RCC 7860 (cell line): ENCODE measurements around the gene FAM43A.

Source experiments
- DNase-seq: peaks from one replicate; pipeline ENCODE4 v3.0.0-alpha.2; 2015; ENCODE audit warnings: low spot score
- FAIRE-seq: peaks from 2 replicates; lab custom pipeline; 2012; peaks lifted over from hg19 to GRCh38; lab: Jason Lieb, UNC

Gene FAM43A

DNA sequence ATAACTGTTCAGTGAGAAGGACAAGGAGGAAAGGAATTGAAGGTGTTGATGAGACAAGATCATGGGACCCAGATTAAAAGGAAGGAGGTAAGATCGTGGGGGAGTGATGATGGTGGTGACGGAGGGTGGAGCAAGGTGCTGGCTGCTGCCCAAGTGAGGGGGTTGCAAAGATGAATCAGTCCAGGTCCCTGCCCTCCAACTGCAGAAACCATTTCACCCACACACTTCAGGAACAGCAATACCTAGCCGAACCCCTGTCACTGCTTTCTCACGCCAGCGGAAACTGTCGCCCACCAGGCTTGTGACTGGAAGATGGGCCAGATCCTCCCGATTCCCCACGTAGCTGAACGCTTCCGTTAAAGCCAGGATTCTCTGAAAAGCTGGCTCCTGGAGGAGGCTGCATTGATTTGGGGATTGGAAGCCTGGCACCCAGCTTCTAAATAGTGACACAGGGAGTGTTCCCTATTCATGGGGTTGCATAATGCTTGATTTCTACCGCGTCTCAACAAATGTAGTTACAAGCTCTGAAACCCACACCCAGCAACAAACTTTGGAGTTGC, 10.5 kb upstream of the FAM43A start:
- DNase-seq (no peak), FAIRE-seq (no peak)

GRCh38 chr3:194675680-194676079, 10.0 kb upstream of the FAM43A start:
- DNase-seq (no peak), FAIRE-seq (no peak)

DNA sequence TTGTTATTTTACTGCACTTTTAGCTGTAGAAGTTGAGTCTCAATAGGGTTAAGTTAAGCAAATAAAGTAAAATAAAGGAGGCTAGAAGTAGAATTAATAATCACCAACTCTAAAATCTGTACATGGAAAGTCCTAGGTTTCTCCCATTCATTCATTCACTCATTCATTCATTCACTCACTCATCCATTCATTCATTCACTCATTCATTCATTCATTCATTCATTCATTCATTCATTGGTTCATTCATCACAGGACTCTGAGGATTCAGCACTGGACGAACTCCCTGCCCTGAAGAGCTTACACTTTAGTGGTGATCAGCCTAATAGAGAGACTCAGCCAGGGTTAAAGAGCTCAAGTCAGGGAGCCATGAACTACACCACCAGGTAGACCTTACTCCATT, 9.2 kb upstream of the FAM43A start:
- FAIRE-seq: no peak
- no peak for DNase-seq

DNA sequence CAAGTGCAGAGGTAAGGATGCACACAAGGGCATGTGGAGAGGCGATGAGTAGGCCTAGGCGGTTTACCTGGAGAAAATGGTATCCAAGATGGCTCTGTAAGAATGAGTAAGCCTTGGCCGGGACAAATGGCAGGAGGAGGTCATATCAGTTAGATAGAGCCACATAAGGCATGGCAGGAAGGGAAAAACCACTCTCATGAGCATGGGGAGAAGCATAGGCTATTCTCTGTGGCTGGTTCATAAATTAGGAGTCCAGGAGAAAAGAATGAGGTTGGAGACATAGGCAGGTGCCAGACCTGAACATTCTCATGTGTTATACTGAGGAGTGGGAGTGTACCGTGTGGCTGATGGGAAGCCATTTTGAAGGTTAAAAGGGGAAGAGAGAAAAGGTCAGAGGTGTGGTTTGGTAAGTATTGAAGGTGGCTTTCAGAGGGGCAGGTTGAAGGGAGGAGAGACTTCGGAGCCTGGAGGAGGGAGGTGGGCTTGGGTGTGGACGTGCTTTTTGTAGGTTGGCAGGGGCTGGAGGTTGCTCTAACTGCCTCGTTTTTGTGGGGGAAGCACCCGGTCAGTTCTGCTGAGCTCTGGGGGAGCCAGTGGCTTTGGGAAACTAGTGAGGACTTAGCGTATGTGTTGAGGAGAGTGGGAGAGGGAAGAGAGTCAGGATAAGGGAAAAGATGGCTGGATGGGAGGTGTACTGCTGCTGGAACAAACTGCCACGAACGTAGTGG, 4.6 kb upstream of the FAM43A start:
- no peak for DNase-seq
- FAIRE-seq: no peak

- DNase-seq: no peak
- FAIRE-seq: no peak
Observed at GRCh38 chr3:194682189-194682693, 3.4 kb upstream of the FAM43A start.

GRCh38 chr3:194682694-194683310, 2.9 kb upstream of the FAM43A start:
- FAIRE-seq (peak; percentile 63), DNase-seq (peak; percentile 80)

GRCh38 chr3:194683380-194683779, 2.3 kb upstream of the FAM43A start:
- no peak for FAIRE-seq
- DNase-seq: no peak

DNA sequence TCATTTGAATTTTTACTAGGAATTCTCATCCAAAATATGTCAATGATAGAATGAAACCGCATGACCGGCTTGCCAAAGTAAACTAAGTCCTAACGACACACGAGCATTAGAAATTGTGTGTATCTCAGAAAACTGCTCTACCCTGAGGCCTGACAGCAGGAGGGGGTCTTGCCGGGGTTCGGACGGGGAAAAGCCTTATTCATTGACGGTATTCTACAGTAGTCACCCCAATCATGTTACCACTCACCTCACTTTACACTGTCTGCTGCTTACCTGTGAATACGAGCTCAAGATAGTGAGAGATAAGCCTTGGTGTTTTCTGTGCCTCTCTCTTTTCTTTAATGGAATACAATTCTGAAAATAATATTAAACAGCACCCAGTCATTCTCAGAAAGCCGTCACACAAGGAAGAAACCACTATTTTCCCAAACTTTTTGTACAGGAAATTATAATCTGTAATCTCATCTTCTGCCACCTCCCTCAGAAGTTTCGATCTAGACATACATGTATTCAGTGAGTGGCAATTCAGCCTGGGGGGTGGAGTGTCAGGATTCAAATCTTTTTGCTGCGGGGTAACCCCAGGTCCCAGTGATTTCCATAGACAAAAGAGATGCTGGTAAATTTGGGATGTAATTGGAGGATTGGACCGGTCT, 492 bp upstream of the FAM43A start:
- FAIRE-seq: no peak
- DNase-seq: no peak

- FAIRE-seq (no peak), DNase-seq (no peak)
Observed at GRCh38 chr3:194686414-194686815, 732 bp downstream of the FAM43A start.

DNA sequence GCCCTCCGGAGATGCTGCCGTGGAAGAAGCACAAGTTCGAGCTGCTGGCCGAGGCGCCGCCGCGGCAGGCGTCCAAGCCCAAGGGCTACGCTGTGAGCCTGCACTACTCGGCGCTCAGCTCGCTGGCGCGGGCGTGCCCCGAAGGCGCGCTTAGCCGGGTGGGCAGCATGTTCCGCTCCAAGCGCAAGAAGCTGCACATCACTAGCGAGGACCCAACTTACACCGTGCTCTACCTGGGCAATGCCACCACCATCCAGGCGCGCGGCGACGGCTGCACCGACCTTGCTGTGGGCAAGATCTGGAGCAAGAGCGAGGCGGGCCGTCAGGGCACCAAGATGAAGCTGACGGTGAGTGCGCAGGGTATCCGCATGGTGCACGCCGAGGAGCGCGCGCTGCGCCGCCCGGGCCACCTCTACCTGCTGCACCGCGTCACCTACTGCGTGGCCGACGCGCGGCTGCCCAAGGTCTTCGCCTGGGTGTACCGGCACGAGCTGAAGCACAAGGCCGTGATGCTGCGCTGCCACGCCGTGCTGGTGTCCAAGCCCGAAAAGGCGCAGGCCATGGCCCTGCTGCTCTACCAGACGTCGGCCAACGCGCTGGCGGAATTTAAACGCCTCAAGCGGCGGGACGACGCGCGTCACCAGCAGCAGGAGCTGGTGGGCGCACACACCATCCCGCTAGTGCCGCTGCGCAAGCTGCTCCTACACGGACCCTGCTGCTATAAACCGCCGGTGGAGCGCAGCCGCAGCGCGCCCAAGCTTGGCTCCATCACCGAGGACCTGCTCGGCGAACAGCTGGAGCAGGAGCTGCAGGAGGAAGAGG, 1.3 kb downstream of the FAM43A start:
- FAIRE-seq (no peak), DNase-seq (no peak)

GRCh38 chr3:194687638-194688199, 2.0 kb downstream of the FAM43A start:
- no peak for FAIRE-seq

DNA sequence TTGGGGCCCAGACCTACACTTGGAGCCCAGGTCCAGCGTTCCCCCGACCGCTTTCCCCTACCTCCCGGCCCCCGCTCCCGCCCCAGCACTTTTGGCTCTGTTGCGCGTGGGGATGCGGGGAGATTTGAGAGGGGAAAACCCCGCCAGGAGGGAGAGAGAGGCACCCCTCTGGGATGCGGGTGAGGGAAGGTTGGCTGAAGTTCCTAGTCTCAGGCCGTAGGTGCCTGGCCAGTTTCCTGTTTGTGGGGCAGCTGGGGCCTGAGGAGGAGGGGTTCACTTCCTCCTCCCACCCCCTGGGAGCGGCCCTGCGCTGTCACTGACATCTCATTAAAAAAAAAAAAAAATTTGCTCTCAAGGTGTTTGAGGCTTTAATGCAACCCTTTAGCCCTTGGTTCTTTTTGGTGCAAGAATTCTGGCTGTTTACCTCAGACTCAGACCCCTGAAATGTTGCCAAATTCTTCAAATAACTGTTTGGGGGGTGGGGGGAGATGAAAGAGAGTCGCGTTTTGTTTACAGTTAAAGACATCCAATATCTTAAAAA, 2.6 kb downstream of the FAM43A start:
- DNase-seq: no peak
- FAIRE-seq: no peak

More at GRCh38 chr3:194687638-194688199, 2.0 kb downstream of the FAM43A start:
- DNase-seq: no peak

DNA sequence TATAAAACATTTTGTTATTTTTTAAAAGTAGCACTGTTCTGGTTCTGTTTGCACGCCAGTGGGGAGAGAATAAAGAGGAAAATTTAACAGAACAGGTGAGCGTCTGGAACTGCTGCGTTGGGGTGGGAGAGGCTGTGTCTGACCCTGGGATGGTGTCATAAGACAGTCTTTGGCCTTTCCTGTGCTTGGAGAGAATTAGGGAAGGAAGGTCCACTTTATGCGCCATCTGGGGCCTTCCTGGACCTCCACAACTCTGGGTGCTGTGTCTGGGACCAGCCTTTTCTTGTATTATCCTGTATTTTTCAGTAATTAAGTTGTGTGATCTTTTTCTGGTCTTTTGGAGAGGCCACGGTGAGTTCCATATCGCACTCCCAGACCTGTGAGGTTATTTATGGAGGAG, 3.3 kb downstream of the FAM43A start:
- FAIRE-seq (no peak), DNase-seq (no peak)

DNA sequence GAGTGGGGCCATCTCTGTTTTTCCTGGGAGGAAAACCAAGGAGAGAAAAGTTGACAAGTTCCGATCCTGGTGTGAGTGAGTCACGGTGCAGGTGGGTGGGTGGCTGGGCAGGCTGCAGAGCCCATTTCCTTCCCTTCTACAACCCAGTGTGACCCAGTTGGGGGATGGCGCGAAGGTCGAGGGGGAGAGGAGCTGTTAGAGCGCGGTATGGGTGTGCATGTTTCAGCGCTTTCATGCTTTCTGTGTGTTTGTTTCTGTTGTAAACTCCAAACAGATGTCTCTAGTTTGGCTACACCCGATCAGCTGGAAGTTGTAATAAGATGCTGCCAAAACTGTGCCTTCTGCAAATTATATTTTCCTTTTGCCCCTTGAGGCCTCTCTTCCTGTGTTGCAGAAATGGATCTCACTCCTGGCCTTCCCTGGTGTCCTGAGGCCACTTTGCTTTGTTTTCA, 3.8 kb downstream of the FAM43A start:
- FAIRE-seq (no peak), DNase-seq (no peak)

DNA sequence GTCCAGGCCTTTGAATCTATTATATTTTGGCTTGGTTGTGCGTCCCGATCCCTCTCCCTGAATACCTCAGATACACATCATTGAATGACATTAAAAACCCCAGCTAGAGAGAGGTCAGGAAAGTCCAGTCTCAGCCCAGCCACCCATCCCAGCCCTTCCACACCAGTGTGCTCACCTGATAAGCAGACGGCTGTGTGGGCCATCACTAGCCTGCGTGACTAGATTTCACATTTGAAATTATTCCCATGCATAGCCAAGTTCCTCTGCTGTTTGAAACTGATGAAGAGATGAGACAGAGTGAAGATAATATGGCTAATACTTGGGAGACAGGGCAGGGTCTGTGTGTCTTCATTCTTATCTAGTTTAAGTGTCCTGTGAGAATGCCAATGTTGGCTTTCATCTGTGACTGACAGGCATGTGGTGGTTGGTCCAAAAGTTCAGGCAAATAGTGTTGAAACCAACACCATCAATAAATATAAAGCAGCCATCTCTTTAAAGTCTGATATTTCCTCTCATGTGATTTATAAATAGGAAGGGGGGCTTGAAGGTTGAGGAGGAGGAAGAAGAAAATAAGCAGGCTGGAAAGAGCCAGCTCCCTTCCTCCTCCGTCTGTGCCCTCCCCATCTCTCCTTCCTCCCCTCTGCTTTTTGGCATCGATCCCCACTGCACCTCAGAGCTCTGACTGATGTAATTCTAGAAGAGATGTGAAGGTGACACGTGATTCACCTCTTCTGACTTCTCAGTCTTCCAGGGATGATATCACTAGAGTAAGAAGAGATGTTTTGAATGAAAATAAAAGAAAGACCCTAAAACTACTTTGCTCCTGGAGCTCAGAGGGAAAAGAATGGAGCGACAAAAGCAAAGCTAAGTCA, 5.1 kb downstream of the FAM43A start:
- FAIRE-seq: no peak
- no peak for DNase-seq

GRCh38 chr3:194691481-194692283, 6.0 kb downstream of the FAM43A start:
- peak; percentile 31 for FAIRE-seq
- DNase-seq: peak; percentile 64

GRCh38 chr3:194696702-194697101, 11.0 kb downstream of the FAM43A start:
- DNase-seq (no peak), FAIRE-seq (no peak)

- DNase-seq: no peak
- no peak for FAIRE-seq
Observed at GRCh38 chr3:194702545-194702944, 16.9 kb downstream of the FAM43A start.
